GM03348 (cell line): ENCODE results near the gene AGBL3.
"Not testable (repeated sequence)": the region's sequence is repeated elsewhere in the genome, so short reads cannot be mapped to it uniquely, and the experiment has no call there.

ENCODE experiments used
- DNase-seq: peaks from one replicate; pipeline ENCODE4 v3.0.0; 2012; ENCODE audit warnings: low spot score

The AGBL3 gene

GRCh38 chr7:135168489-135169140 is 182.3 kb downstream of the AGBL3 start:
- no peak for DNase-seq

GRCh38 chr7:135169141-135169963 is 183.0 kb downstream of the AGBL3 start:
- peak; percentile 42 for DNase-seq

DNA sequence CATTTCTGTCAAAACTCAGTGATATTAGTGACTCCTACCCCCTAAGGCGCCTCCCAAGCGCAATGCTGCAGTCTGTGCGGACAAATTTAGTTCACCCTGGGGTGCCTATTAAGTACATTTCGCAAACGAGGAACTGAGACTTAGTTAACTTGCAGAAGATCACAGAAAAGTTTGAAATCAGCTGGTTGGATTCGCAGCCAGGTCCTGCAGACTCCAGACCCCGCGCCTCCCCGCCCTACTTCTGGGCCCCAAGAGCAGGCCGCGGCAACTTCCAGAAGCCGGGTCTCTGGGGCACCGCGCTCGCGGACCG is 183.6 kb downstream of the AGBL3 start:
- no peak for DNase-seq

- peak; percentile 98 for DNase-seq
These were observed 184.1 kb downstream of the AGBL3 start, which contains the start of gene CYREN for GRCh38 chr7:135170274-135170997. Gene CYREN, minus strand, starts transcription at chr7:135170707. Its CDS starts 1,785 bp downstream, at chr7:135168922.

DNA sequence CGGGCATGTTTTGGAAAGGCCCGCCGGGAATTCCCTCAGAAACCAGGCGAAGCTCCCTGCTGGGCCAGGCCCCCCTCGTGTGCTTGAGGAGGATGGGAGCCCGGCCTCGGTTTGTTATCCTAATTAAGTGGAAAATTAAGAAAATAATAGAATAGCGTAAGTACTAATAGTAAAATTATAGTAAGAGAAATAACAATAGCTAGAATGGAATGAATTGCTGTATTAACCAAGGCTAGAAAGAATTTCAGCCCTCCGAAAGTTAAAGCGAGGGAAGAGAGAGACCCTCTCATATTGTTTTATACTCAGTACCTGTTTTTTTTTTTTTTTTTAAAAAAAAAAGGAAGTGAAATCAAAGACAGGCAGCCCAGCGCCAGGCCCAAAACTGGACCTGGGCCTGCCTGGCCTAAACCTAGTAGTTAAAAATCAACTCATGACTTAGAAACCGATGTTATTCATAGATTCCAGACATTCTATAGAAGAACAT is 184.7 kb downstream of the AGBL3 start:
- DNase-seq = not testable (repeated sequence)

DNA sequence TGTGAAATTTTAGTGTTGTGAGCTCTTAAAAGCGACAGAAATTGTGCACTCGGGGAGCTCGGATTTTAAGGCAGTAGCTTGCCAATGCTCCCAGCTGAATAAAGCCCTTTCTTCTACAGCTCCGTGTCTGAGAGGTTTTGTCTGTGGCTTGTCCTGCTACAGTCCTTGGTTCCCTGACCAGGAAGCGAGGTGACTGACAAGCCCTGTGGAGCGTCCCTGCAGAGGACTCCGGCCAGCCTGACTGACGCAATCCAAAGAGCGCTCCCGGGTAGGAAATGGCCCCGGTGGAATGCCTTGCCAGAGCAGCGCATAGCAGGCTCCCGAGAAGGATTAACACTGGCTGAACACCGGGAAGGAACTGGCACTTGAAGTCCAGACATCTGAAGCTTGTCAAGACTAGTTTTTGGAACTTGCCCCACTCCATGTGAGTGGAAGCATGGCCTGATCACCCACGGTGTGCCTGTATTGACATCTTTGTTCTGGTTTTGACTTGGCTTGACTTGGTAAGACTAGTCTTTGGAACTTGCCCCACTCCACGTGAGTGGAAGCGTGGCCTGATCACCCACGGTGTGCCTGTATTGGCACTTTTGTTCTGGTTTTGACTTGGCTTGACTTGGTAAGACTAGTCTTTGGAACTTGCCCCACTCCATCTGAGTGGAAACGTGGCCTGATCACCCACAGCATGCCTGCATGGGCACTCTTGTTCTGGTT is 185.4 kb downstream of the AGBL3 start:
- not testable (repeated sequence) for DNase-seq

- DNase-seq = not testable (repeated sequence)
These were observed 187.6 kb downstream of the AGBL3 start for GRCh38 chr7:135173916-135174315.

GRCh38 chr7:135174941-135175340 is 188.6 kb downstream of the AGBL3 start:
- DNase-seq = no peak

- no peak for DNase-seq
These were observed 189.6 kb downstream of the AGBL3 start for GRCh38 chr7:135175931-135176330.

GRCh38 chr7:135177028-135177696 is 190.9 kb downstream of the AGBL3 start:
- DNase-seq = no peak

- DNase-seq = no peak
These were observed 192.1 kb downstream of the AGBL3 start for GRCh38 chr7:135178364-135178763.

DNA sequence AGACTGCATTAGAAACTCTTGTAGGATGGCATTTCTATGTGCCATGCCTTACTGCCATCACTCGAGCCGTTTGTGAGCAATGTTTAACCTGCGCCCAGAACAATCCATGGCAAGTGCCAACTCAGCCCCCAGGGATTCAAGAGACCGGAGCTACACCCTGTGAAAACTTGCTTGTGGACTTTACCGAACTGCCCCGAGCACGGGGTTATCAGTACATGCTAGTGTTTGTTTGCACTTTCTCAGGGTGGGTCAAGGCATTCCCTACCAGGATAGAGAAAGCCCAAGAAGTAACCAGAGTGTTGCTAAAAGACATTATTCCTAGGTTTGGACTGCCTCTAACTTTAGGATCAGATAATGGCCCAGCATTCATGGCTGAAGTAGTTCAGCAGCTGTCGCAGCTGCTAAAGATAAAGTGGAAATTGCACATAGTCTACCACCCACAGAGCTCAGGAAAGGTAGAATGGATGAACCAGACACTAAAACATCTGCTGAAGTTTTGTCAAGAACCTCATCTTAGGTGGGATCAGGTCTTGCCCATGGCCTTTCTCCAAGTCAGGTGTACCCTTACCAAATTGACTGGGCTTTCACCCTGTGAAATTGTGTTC is 193.1 kb downstream of the AGBL3 start:
- no peak for DNase-seq

DNA sequence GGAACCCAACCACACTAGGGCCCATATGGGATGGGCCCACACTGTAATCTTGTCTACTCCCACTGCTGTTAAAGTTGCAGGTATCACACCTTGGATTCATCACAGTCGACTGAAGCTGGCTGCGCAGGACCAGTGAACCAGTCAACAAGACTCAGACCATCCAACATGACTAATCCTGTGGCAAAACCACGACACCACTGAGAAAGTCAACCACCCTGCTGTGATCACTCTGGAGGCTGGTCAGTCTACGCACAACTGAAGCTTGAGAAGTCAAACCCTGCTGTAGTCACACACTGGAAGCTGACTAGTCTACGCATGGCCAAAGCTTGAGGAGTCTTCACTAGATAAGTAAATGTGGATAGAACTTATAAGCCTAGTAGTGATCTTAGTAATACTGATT is 193.8 kb downstream of the AGBL3 start:
- no peak for DNase-seq

- DNase-seq = no peak
These were observed 195.1 kb downstream of the AGBL3 start for GRCh38 chr7:135181261-135181928.

DNA sequence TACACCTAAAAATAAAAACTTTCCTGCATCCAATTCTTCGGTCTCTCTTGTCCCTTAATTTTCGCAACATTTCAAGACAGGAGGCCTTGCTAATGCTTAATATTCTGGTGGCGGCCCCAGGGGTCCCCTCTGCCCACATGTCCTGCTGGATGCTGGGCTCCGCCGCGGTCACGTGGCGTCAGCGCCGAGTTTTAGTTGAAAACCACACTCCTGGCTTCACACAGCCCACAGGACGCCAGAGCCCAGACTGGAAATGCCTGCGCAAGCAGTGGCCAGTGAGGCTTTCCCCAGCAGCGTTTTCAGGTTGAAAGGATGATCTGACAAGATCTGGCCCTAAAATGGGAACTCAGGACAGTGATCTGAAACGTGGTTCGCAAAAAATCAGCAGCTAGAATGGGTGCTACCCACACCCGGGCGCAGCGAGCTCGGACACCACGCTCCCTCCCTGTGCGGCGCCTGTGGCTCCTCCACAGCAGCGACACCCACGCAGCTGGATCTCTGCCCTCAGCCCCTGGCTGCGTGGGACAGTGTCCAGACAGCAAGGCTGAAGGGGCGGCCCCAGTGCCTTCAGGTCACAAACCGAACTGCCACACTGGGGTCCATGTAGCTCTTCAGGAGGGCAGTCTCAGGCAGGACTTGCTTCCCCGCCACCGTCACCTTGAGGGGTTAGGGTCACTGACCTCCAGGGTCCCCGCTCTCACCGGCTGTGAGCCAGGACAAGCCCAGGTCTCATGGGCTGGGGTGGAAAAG is 195.8 kb downstream of the AGBL3 start:
- no peak for DNase-seq

DNA sequence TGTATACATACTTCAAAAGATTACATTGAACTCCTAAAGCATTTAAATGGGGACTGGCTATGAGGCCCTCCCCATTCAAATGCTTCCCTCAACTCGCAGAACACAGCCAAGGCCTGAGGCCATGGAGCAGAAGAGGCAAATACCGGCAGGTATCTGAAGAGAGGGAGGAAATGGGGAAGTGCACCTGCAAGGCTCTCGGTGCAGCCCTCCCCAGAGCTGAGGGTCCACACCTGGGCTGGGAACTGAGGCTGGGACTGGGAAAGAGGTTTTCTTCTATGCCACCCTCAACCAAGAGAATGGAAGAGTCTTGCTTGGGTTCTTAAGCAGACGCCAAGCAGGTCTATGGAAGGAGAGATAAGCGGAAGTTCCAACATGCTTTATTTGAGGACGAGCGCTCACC is 197.2 kb downstream of the AGBL3 start:
- no peak for DNase-seq

DNA sequence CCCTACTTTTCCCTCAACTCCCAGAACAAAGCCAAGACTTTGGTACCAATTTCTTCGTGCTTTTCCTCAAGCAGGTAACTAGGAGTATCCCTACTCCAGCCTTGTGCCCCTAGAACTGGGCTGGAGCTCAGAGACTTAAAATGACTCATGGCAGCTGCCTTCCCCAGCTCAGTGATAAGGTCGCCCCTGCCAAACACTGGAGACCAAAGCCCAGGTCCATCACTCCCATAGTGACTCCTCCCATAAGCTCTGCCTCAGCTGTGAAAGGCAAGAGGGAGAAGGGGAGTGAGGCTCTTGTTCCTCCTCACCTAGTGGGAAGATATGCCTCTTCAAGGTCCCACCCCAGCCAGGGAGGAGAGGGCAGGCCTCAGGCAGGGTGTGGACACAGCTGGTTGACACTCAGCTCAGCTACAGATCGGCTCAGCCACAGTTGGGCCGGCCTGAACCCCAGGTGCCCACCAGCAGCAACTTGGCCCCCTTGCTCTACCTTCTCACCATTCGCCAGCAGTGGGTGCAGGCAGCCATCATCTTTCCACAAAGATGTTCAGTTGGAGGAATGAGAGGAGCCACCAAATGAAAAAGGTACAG is 198.0 kb downstream of the AGBL3 start:
- no peak for DNase-seq
